ENCODE results near the gene PDCD1.

PDCD1 gene

GRCh38 chr2:241888641-241889040 lies 29.9 kb upstream of the PDCD1 start:
- TF ChIP-seq, protein P1, sequence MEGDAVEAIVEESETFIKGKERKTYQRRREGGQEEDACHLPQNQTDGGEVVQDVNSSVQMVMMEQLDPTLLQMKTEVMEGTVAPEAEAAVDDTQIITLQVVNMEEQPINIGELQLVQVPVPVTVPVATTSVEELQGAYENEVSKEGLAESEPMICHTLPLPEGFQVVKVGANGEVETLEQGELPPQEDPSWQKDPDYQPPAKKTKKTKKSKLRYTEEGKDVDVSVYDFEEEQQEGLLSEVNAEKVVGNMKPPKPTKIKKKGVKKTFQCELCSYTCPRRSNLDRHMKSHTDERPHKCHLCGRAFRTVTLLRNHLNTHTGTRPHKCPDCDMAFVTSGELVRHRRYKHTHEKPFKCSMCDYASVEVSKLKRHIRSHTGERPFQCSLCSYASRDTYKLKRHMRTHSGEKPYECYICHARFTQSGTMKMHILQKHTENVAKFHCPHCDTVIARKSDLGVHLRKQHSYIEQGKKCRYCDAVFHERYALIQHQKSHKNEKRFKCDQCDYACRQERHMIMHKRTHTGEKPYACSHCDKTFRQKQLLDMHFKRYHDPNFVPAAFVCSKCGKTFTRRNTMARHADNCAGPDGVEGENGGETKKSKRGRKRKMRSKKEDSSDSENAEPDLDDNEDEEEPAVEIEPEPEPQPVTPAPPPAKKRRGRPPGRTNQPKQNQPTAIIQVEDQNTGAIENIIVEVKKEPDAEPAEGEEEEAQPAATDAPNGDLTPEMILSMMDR (conservative IDR thresholded peaks at IDR 0.05; ENCODE audit: control insufficient read depth, insufficient read depth, low read depth, low read length): no peak
- H3K4me3 ChIP-seq (ENCODE audit: control insufficient read depth, low read depth, low read length): no peak overlapping the region
- DNase-seq (ENCODE audit: low read depth): no peak

DNA sequence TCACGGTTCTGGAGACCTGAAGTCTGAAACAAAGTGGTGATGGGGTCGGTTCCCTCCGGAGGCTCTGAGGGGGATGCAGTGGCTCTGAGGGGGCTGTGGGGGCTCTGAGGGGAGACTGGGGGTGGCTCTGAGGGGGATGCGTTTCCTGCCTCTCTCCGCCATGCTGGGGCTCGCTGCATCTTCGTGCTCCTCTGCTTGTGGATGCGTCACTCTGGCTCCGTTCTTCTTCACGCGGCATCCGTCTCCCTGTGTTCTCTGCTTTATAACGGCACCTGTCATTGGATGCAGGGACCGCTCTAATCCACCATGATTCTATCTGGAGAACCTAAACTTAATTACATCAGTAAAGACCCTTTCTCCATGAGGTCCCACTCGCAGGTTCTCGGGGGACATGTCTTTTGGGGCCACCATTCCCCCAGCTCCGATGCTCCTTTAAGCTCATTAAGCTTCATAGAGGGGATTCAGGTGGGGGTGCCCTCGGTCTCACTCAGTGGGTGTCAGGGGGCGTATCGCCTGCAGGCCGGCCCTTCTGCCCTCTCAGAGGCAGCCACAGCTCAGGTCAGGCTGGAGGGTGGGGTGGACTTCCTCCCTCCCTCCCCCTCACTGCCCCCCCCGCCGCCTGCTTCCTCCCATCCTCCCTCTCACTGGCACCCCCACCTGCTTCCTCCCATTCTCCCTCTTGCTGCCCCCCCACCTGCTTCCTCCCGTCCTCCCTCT lies 29.3 kb upstream of the PDCD1 start:
- TF ChIP-seq, protein P1 (conservative IDR thresholded peaks at IDR 0.05; ENCODE audit: control insufficient read depth, insufficient read depth, low read depth, low read length): no peak
- DNase-seq (ENCODE audit: low read depth): no peak
- no peak overlapping the region for H3K4me3 ChIP-seq (ENCODE audit: control insufficient read depth, low read depth, low read length)

DNA sequence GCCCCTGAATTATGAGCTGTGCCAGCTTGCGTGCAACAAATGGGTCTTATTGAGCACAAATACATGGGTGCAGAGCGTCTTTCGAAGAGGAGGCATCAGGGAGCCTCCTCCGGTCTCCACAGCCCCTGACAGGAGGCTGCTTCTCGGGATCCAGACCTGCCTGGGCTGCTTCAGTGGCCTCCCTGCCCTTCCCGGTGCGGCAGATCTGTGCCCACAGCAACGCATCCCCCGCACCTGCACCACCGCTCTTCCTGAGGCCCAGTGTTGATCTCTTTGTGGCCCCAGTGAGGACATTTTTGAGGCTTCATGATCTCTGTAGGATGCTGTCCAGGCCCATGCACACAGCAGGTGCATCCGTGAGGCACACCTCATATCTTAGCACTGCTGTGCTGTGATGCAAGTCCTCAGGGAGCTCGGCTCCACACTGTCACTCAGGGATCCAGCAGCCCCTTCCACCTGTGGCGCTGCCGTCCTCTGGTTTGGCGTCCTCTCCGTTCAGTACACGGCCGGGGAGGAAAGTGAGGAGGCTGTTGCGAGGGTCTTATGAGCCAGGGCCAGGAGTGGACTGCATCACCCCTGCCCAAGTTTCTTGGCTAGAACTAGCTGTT lies 28.2 kb upstream of the PDCD1 start:
- no peak overlapping the region for H3K4me3 ChIP-seq (ENCODE audit: control insufficient read depth, low read depth, low read length)
- DNase-seq (ENCODE audit: low read depth): no peak
- TF ChIP-seq, protein P1 (conservative IDR thresholded peaks at IDR 0.05; ENCODE audit: control insufficient read depth, insufficient read depth, low read depth, low read length): no peak

GRCh38 chr2:241885946-241886643 lies 27.4 kb upstream of the PDCD1 start:
- H3K4me3 ChIP-seq (ENCODE audit: control insufficient read depth, low read depth, low read length): no peak overlapping the region
- no peak for DNase-seq (ENCODE audit: low read depth)
- TF ChIP-seq, protein P1 (conservative IDR thresholded peaks at IDR 0.05; ENCODE audit: control insufficient read depth, insufficient read depth, low read depth, low read length): no peak

- no peak for DNase-seq (ENCODE audit: low read depth)
- H3K4me3 ChIP-seq (ENCODE audit: control insufficient read depth, low read depth, low read length): no peak overlapping the region
- TF ChIP-seq, protein P1 (conservative IDR thresholded peaks at IDR 0.05; ENCODE audit: control insufficient read depth, insufficient read depth, low read depth, low read length): no peak
Observed at GRCh38 chr2:241885291-241885945, 26.7 kb upstream of the PDCD1 start.

DNA sequence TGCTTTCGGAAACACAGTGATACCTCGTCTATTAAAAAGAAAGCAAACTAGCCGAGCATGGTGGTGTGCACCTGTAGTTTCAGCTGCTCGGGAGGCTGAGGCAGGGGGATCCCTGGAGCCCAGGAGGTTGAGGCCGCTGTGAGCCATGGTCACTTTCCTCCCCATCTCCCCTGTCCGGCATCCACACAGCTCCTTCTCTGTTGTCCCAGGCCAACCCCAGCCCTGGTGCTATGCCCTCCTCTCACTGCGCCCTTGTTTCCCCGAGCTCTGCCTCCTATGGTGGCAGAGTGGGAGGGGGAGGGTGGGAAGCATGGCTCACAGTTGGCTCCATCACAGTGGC lies 26.2 kb upstream of the PDCD1 start:
- H3K4me3 ChIP-seq (ENCODE audit: control insufficient read depth, low read depth, low read length): no peak overlapping the region
- DNase-seq (ENCODE audit: low read depth): no peak

More for the DNA sequence above, 26.2 kb upstream of the PDCD1 start:
- TF ChIP-seq, protein P1 (conservative IDR thresholded peaks at IDR 0.05; ENCODE audit: control insufficient read depth, insufficient read depth, low read depth, low read length): no peak

All from fibroblast of mammary gland (primary cell).